Activated T-cell treated with anti-CD3 and anti-CD28 coated beads, Interleukin-2, amount 50 U/mL, for 1 hour (primary cell): ENCODE data around the gene NBPF1.
"Not testable (repeated sequence)": the region's sequence is repeated elsewhere in the genome, so short reads cannot be mapped to it uniquely, and the experiment has no call there.

Experiments
- DNase-seq: peaks from one replicate; pipeline ENCODE4 v3.0.0-alpha.2; 2020

NBPF1 gene

GRCh38 chr1:16540421-16540893 is 72.9 kb downstream of the NBPF1 start:
- not testable (repeated sequence) for DNase-seq

- DNase-seq: not testable (repeated sequence)
Measured at GRCh38 chr1:16537528-16537927, 75.8 kb downstream of the NBPF1 start.

- not testable (repeated sequence) for DNase-seq
Measured at GRCh38 chr1:16536796-16537195, 76.6 kb downstream of the NBPF1 start.

GRCh38 chr1:16535898-16536297 is 77.5 kb downstream of the NBPF1 start:
- not testable (repeated sequence) for DNase-seq

- peak; percentile 33 for DNase-seq
Measured at GRCh38 chr1:16535487-16535886, 77.9 kb downstream of the NBPF1 start.

GRCh38 chr1:16534829-16535456 is 78.4 kb downstream of the NBPF1 start:
- peak; percentile 51 for DNase-seq

GRCh38 chr1:16534239-16534828 is 79.0 kb downstream of the NBPF1 start:
- DNase-seq: peak; percentile 34

GRCh38 chr1:16532235-16532991 is 81.0 kb downstream of the NBPF1 start:
- not testable (repeated sequence) for DNase-seq

GRCh38 chr1:16528338-16528737 is 85.0 kb downstream of the NBPF1 start:
- DNase-seq: not testable (repeated sequence)

GRCh38 chr1:16525769-16526168 is 87.6 kb downstream of the NBPF1 start:
- DNase-seq: not testable (repeated sequence)

- DNase-seq: not testable (repeated sequence)
Measured at GRCh38 chr1:16521679-16522078, 91.7 kb downstream of the NBPF1 start.

GRCh38 chr1:16521288-16521583 is 92.1 kb downstream of the NBPF1 start:
- no peak for DNase-seq

GRCh38 chr1:16520435-16521287 is 92.7 kb downstream of the NBPF1 start:
- DNase-seq: not testable (repeated sequence)

- not testable (repeated sequence) for DNase-seq
Measured at GRCh38 chr1:16519255-16519951, 94.0 kb downstream of the NBPF1 start.

GRCh38 chr1:16518913-16519254 is 94.5 kb downstream of the NBPF1 start:
- not testable (repeated sequence) for DNase-seq

GRCh38 chr1:16516694-16517410 is 96.5 kb downstream of the NBPF1 start:
- DNase-seq: not testable (repeated sequence)

GRCh38 chr1:16514107-16515055 is 99.0 kb downstream of the NBPF1 start, which contains the start of gene RNU1-1:
Gene RNU1-1 (minus strand): TSS chr1:16514285.
- DNase-seq: peak; percentile 84

- peak; percentile 66 for DNase-seq
Measured at GRCh38 chr1:16513412-16514106, 99.8 kb downstream of the NBPF1 start.

GRCh38 chr1:16512624-16513411 is 100.5 kb downstream of the NBPF1 start:
- DNase-seq: peak; percentile 40
